Stimulated activated CD4-positive, alpha-beta T cell treated with anti-CD3 and anti-CD28 coated beads, Interleukin-12 subunit alpha, Interleukin-12 subunit beta, amount 100 ng/mL, for 24 hours (primary cell): ENCODE data around the gene PSKH1.

Source experiments
- DNase-seq, 2 experiments: peaks; one replicate each; pipeline ENCODE4 v3.0.0-alpha.2; 2020; ENCODE audit warnings: low read depth in 2 of 2

Gene PSKH1

GRCh38 chr16:67940446-67941089 lies 47.5 kb downstream of the PSKH1 start:
- DNase-seq: no peak

- DNase-seq: no peak
Observed at GRCh38 chr16:67941469-67942199, 48.6 kb downstream of the PSKH1 start.

- peak in 1 of 2 experiments; percentile 26 for DNase-seq
Observed at GRCh38 chr16:67942200-67942509, 49.1 kb downstream of the PSKH1 start.

GRCh38 chr16:67942510-67943255 lies 49.6 kb downstream of the PSKH1 start:
- no peak for DNase-seq

- DNase-seq: no peak
Observed at GRCh38 chr16:67943256-67943618, 50.2 kb downstream of the PSKH1 start.

- DNase-seq: no peak
Observed at GRCh38 chr16:67943619-67944504, 50.8 kb downstream of the PSKH1 start, which contains the start of gene LCAT. TSS of gene LCAT (minus strand) at chr16:67944120. CDS start at chr16:67944101, 19 bp downstream.

- DNase-seq: no peak
Observed at GRCh38 chr16:67944690-67945391, 51.8 kb downstream of the PSKH1 start.

- DNase-seq: no peak
Observed at GRCh38 chr16:67945392-67945933, 52.4 kb downstream of the PSKH1 start.

- DNase-seq: no peak
Observed at GRCh38 chr16:67946128-67946569, 53.1 kb downstream of the PSKH1 start.

GRCh38 chr16:67946966-67947558 lies 54.0 kb downstream of the PSKH1 start:
- DNase-seq: no peak

GRCh38 chr16:67948015-67948414 lies 55.0 kb downstream of the PSKH1 start:
- DNase-seq: no peak

GRCh38 chr16:67949645-67950044 lies 56.6 kb downstream of the PSKH1 start:
- DNase-seq: no peak

- DNase-seq: no peak
Observed at GRCh38 chr16:67950335-67950843, 57.3 kb downstream of the PSKH1 start.

GRCh38 chr16:67951485-67951884 lies 58.4 kb downstream of the PSKH1 start:
- no peak for DNase-seq

- no peak for DNase-seq
Observed at GRCh38 chr16:67953641-67954375, 60.8 kb downstream of the PSKH1 start.

- no peak for DNase-seq
Observed at GRCh38 chr16:67954421-67955196, 61.6 kb downstream of the PSKH1 start.

GRCh38 chr16:67957622-67958021 lies 64.6 kb downstream of the PSKH1 start:
- no peak for DNase-seq

GRCh38 chr16:67959536-67960329 lies 66.7 kb downstream of the PSKH1 start:
- no peak for DNase-seq
